Measurements from ENCODE around the gene FRMD4A.
"Not testable (repeated sequence)": the region's sequence is repeated elsewhere in the genome, so short reads cannot be mapped to it uniquely, and the experiment has no call there.

Gene FRMD4A

GRCh38 chr10:14066106-14066505 is 264.6 kb downstream of the FRMD4A start:
- in situ Hi-C loops (cut with MboI; ENCODE audit: low sequenced_read_pairs) = no loop called here

GRCh38 chr10:14063531-14064285 is 267.0 kb downstream of the FRMD4A start:
- in situ Hi-C loops (cut with MboI; ENCODE audit: low sequenced_read_pairs) = no loop called here

GRCh38 chr10:14062528-14063260 is 268.0 kb downstream of the FRMD4A start:
- in situ Hi-C loops (cut with MboI; ENCODE audit: low sequenced_read_pairs) = no loop called here

- in situ Hi-C loops (cut with MboI; ENCODE audit: low sequenced_read_pairs) = no loop called here
Measured at GRCh38 chr10:14060320-14061070, 270.2 kb downstream of the FRMD4A start.

- in situ Hi-C loops (cut with MboI; ENCODE audit: low sequenced_read_pairs) = no loop called here
Measured at GRCh38 chr10:14056610-14057332, 274.0 kb downstream of the FRMD4A start.

- in situ Hi-C loops (cut with MboI; ENCODE audit: low sequenced_read_pairs) = no loop called here
Measured at GRCh38 chr10:14052931-14053330, 277.8 kb downstream of the FRMD4A start.

- in situ Hi-C loops (cut with MboI; ENCODE audit: low sequenced_read_pairs) = no loop called here
Measured at GRCh38 chr10:14050598-14050997, 280.1 kb downstream of the FRMD4A start.

GRCh38 chr10:14048930-14049613 is 281.7 kb downstream of the FRMD4A start:
- in situ Hi-C loops (cut with MboI; ENCODE audit: low sequenced_read_pairs) = no loop called here

- in situ Hi-C loops (cut with MboI; ENCODE audit: low sequenced_read_pairs) = no loop called here
Measured at GRCh38 chr10:14047431-14047830, 283.3 kb downstream of the FRMD4A start.

GRCh38 chr10:14042051-14042450 is 288.7 kb downstream of the FRMD4A start:
- in situ Hi-C loops (cut with MboI; ENCODE audit: low sequenced_read_pairs) = not testable (repeated sequence)

- in situ Hi-C loops (cut with MboI; ENCODE audit: low sequenced_read_pairs) = no loop called here
Measured at GRCh38 chr10:14040787-14041631, 289.7 kb downstream of the FRMD4A start.

- in situ Hi-C loops (cut with MboI; ENCODE audit: low sequenced_read_pairs) = no loop called here
Measured at GRCh38 chr10:14039968-14040668, 290.6 kb downstream of the FRMD4A start.

- in situ Hi-C loops (cut with MboI; ENCODE audit: low sequenced_read_pairs) = no loop called here
Measured at GRCh38 chr10:14036233-14036632, 294.5 kb downstream of the FRMD4A start.

- in situ Hi-C loops (cut with MboI; ENCODE audit: low sequenced_read_pairs) = no loop called here
Measured at GRCh38 chr10:14035506-14035905, 295.2 kb downstream of the FRMD4A start.

- in situ Hi-C loops (cut with MboI; ENCODE audit: low sequenced_read_pairs) = no loop called here
Measured at GRCh38 chr10:14032406-14032998, 298.2 kb downstream of the FRMD4A start.

GRCh38 chr10:14026325-14026724 is 304.4 kb downstream of the FRMD4A start:
- in situ Hi-C loops (cut with MboI; ENCODE audit: low sequenced_read_pairs) = no loop called here

- in situ Hi-C loops (cut with MboI; ENCODE audit: low sequenced_read_pairs) = no loop called here
Measured at GRCh38 chr10:14025283-14026189, 305.2 kb downstream of the FRMD4A start.

Measured in HL-60/S4 treated with retinoic acid at 250 ng/mL for 4 days and 3 days (cell line).